ENCODE measurements around the gene HPSE2.

HPSE2 gene

DNA sequence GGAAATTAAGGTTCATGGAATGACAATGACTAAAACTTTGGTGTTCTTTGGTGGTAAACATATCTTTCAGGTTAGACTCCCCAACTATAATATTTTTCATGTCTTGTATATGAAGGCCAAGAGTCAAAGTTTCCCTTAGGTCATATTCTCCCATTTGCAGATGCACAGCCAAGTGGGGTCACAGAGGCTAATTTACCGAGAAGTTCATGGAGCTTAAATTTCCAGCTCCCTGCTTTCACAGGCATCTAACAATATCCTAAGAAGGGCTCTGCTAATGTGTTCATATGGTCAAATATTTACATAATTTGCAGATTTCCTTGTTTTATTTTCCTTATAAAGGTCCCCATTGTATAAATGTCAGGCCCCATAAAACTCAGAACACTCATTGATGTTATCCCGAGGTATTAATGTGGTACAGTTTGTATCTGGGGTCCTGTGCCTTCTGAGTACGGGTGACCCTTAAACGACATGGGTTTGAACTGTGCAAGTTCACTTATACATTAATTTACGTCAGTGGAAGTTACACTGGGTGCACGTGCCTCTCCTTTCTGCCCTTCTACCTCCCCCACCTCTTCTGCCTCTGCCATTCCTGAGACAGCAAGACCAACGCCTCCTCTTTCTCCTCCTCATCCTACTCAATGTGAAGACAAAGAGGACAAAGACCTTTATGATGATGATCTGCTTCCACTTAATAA is 603.0 kb downstream of the HPSE2 start:
- no peak overlapping the region for H3K4me3 ChIP-seq (ENCODE audit: insufficient read depth, low read length, poor library complexity, severe bottlenecking)
- H3K9me2 ChIP-seq (replicated peaks; ENCODE audit: insufficient read depth, low read length): no peaks in the 10 kb centered on the region
- H3K9ac ChIP-seq (ENCODE audit: low read length): no peak overlapping the region
- H2AFZ ChIP-seq (ENCODE audit: low read depth, low read length, severe bottlenecking): no peak overlapping the region
- H3F3A ChIP-seq (ENCODE audit: insufficient read depth): no peaks in the 10 kb centered on the region
- no peaks in the 10 kb centered on the region for H3K36me3 ChIP-seq (ENCODE audit: low read length)
- TF ChIP-seq, protein P1, sequence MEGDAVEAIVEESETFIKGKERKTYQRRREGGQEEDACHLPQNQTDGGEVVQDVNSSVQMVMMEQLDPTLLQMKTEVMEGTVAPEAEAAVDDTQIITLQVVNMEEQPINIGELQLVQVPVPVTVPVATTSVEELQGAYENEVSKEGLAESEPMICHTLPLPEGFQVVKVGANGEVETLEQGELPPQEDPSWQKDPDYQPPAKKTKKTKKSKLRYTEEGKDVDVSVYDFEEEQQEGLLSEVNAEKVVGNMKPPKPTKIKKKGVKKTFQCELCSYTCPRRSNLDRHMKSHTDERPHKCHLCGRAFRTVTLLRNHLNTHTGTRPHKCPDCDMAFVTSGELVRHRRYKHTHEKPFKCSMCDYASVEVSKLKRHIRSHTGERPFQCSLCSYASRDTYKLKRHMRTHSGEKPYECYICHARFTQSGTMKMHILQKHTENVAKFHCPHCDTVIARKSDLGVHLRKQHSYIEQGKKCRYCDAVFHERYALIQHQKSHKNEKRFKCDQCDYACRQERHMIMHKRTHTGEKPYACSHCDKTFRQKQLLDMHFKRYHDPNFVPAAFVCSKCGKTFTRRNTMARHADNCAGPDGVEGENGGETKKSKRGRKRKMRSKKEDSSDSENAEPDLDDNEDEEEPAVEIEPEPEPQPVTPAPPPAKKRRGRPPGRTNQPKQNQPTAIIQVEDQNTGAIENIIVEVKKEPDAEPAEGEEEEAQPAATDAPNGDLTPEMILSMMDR (IDR thresholded peaks at IDR 0.05; ENCODE audit: insufficient read depth, low read length, poor library complexity, severe bottlenecking): no peak
- no peak for TF ChIP-seq EZH2phosphoT487 (conservative IDR thresholded peaks at IDR 0.05; ENCODE audit: low read length)
- H4K20me1 ChIP-seq (ENCODE audit: low read depth, low read length): no peaks in the 10 kb centered on the region
- no peaks in the 10 kb centered on the region for H3K27me3 ChIP-seq (ENCODE audit: low read length)
- H3K27ac ChIP-seq (ENCODE audit: low read depth, low read length): no peak overlapping the region
- H3K9me3 ChIP-seq (ENCODE audit: insufficient read depth, low read length): no peaks in the 10 kb centered on the region
- no peak overlapping the region for H3K4me2 ChIP-seq (ENCODE audit: low read depth, low read length, poor library complexity, severe bottlenecking)
- no peaks in the 10 kb centered on the region for H3K79me2 ChIP-seq (ENCODE audit: insufficient read depth, low read length)

GRCh38 chr10:98628206-98628605 is 607.4 kb downstream of the HPSE2 start:
- H3F3A ChIP-seq (ENCODE audit: insufficient read depth): no peaks in the 10 kb centered on the region
- no peaks in the 10 kb centered on the region for H3K9me2 ChIP-seq (replicated peaks; ENCODE audit: insufficient read depth, low read length)
- TF ChIP-seq, protein P1 (IDR thresholded peaks at IDR 0.05; ENCODE audit: insufficient read depth, low read length, poor library complexity, severe bottlenecking): no peak
- no peak for TF ChIP-seq EZH2phosphoT487 (conservative IDR thresholded peaks at IDR 0.05; ENCODE audit: low read length)
- no peaks in the 10 kb centered on the region for H3K79me2 ChIP-seq (ENCODE audit: insufficient read depth, low read length)
- no peaks in the 10 kb centered on the region for H4K20me1 ChIP-seq (ENCODE audit: low read depth, low read length)
- H2AFZ ChIP-seq (ENCODE audit: low read depth, low read length, severe bottlenecking): no peak overlapping the region
- no peaks in the 10 kb centered on the region for H3K27me3 ChIP-seq (ENCODE audit: low read length)
- no peak overlapping the region for H3K9ac ChIP-seq (ENCODE audit: low read length)
- H3K4me3 ChIP-seq (ENCODE audit: insufficient read depth, low read length, poor library complexity, severe bottlenecking): no peak overlapping the region
- H3K27ac ChIP-seq (ENCODE audit: low read depth, low read length): no peak overlapping the region
- H3K36me3 ChIP-seq (ENCODE audit: low read length): no peaks in the 10 kb centered on the region
- no peak overlapping the region for H3K4me2 ChIP-seq (ENCODE audit: low read depth, low read length, poor library complexity, severe bottlenecking)
- no peaks in the 10 kb centered on the region for H3K9me3 ChIP-seq (ENCODE audit: insufficient read depth, low read length)

DNA sequence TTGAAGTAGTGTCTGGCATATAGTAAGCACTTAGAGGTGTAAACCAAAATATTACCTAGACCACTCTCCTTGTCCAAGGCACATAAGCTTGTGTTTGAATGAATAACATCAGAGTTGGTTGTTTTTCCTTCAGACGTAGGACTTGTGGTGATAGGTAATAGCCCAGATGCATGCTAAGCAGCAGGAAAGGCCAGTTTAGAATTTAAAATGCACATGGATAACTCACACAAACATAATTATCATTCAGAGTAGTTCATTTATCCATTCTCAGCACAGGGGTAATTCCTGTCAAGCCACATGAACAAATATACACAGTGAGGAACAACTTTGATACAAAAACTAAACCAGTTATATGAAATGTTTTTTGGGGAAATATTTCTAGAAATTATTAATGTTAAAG is 607.9 kb downstream of the HPSE2 start:
- no peak for TF ChIP-seq EZH2phosphoT487 (conservative IDR thresholded peaks at IDR 0.05; ENCODE audit: low read length)
- TF ChIP-seq, protein P1 (IDR thresholded peaks at IDR 0.05; ENCODE audit: insufficient read depth, low read length, poor library complexity, severe bottlenecking): no peak
- Histone ChIP-seq H3K9me3 (ENCODE audit: insufficient read depth, low read length) (no peaks in the 10 kb centered on the region), H3K27me3 (ENCODE audit: low read length) (no peaks in the 10 kb centered on the region), H3K27ac (ENCODE audit: low read depth, low read length) (no peak overlapping the region), H4K20me1 (ENCODE audit: low read depth, low read length) (no peaks in the 10 kb centered on the region), H3K9me2 (replicated peaks; ENCODE audit: insufficient read depth, low read length) (no peaks in the 10 kb centered on the region), H3K36me3 (ENCODE audit: low read length) (no peaks in the 10 kb centered on the region), H3F3A (ENCODE audit: insufficient read depth) (no peaks in the 10 kb centered on the region), H3K4me3 (ENCODE audit: insufficient read depth, low read length, poor library complexity, severe bottlenecking) (no peak overlapping the region), H2AFZ (ENCODE audit: low read depth, low read length, severe bottlenecking) (no peak overlapping the region), H3K4me2 (ENCODE audit: low read depth, low read length, poor library complexity, severe bottlenecking) (no peak overlapping the region), H3K9ac (ENCODE audit: low read length) (no peak overlapping the region), H3K79me2 (ENCODE audit: insufficient read depth, low read length) (no peaks in the 10 kb centered on the region)
